Mucosa of rectum (tissue), 2 donors: ENCODE results near the gene ZMYND15.

Experiments used
- H3K27ac ChIP-seq, 2 donors: one replicate each; pipeline ENCODE4 v1.7.0; 2013; ENCODE audit warnings: inconsistent platforms in 2 of 2, low read depth in 2 of 2, low read length in 2 of 2
- H3K27me3 ChIP-seq, 2 donors: one replicate each; pipeline ENCODE4 v1.7.0; 2013; ENCODE audit warnings: low read length in 2 of 2; ENCODE audit not compliant: control insufficient read depth in 2 of 2, insufficient read depth in 2 of 2
- H3K36me3 ChIP-seq, 2 donors: one replicate each; pipeline ENCODE4 v1.7.0; 2013; ENCODE audit warnings: low read length in 2 of 2; ENCODE audit not compliant: control insufficient read depth in 2 of 2, insufficient read depth in 2 of 2
- H3K4me1 ChIP-seq, 2 donors: one replicate each; pipeline ENCODE4 v1.7.0; 2013; ENCODE audit warnings: low read length in 2 of 2, mild to moderate bottlenecking in 1 of 2; ENCODE audit not compliant: control insufficient read depth in 2 of 2, insufficient read depth in 2 of 2
- H3K4me3 ChIP-seq, 2 donors: one replicate each; pipeline ENCODE4 v1.7.0; 2013; ENCODE audit warnings: low read length in 2 of 2
- H3K9ac ChIP-seq, 2 donors: one replicate each; pipeline ENCODE4 v1.7.0; 2013; ENCODE audit warnings: low read length in 2 of 2, low read depth in 1 of 2, mild to moderate bottlenecking in 1 of 2
- H3K9me3 ChIP-seq, 2 donors: one replicate each; pipeline ENCODE4 v1.7.0; 2013; ENCODE audit warnings: low read length in 2 of 2; ENCODE audit not compliant: control insufficient read depth in 2 of 2
- donor health status: healthy.
- donor health status: Normal muscosa, but diverticular disease.

ZMYND15 gene

DNA sequence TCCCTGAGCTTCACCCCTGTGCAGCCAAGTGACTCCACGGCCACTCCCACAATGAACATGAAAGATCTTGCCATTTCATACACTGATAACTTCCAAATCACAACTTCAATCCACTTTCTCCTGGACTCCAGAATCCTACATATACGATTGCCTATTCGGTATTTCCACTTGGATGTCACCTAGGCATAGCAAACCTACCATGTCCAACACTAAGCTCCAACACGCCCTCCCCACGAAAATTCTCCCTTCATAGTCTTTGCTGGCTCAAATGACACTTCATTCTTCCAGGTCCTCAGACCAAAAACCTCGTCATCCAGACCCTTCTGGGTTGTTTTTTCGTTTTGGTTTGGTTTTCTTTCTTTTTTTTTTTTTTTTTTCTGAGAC is 51.1 kb downstream of the ZMYND15 start:
- H3K4me1 ChIP-seq: peaks cover 16 to 27% of the 10 kb centered on the region in 2 donors

DNA sequence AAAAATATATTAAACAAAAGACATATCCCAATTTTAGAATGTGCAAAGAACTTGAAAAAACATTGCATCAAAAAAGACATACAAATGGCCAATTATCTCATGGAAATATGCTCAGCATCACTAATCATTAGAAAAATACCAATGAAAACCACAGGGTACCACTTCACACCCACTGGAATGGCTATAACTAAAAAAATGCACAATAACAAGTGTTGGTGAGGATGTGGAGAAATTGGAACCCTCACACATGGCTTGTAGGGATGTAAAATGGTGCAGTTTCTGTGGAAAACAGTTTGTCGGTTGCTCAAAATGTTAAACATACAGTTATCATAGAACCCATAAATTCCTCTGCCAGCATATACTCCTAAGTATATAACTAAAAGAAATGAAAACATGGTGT is 55.5 kb downstream of the ZMYND15 start:
- no peak overlapping the region for H3K27ac ChIP-seq
- peaks cover 4 to 16% of the 10 kb centered on the region in 2 donors for H3K36me3 ChIP-seq
- no peaks in the 10 kb centered on the region for H3K9me3 ChIP-seq
- H3K9ac ChIP-seq: no peak overlapping the region
- H3K27me3 ChIP-seq: no peaks in the 10 kb centered on the region
- H3K4me3 ChIP-seq: peak overlapping the region; percentile 98 to 100
- peaks cover 7 to 9% of the 10 kb centered on the region in 2 donors for H3K4me1 ChIP-seq

More for the DNA sequence above, 51.1 kb downstream of the ZMYND15 start:
- peak overlapping the region; percentile 68 to 87 for H3K4me3 ChIP-seq
- no peaks in the 10 kb centered on the region for H3K9me3 ChIP-seq
- peaks cover 0 to 3% of the 10 kb centered on the region in 2 donors for H3K27me3 ChIP-seq
- peak overlapping the region; percentile 95 to 96 for H3K27ac ChIP-seq
- peak overlapping the region; percentile 82 to 89 for H3K9ac ChIP-seq
- H3K36me3 ChIP-seq: no peaks in the 10 kb centered on the region
